BE2C (cell line): ENCODE data around the gene ZSCAN18.

ENCODE experiments used
- DNase-seq: peaks from one replicate; pipeline ENCODE4 v3.0.0-alpha.2; 2020
- H3K27me3 ChIP-seq: fragments of 250-450 bp; sonication (Bioruptor Pico); 2 replicates; pipeline ENCODE4 v1.5.1; 2020; ENCODE audit warnings: mild to moderate bottlenecking
- H3K36me3 ChIP-seq: fragments of 250-450 bp; sonication (Bioruptor Pico); 2 replicates; pipeline ENCODE4 v1.5.1; 2020; ENCODE audit warnings: mild to moderate bottlenecking
- H3K4me1 ChIP-seq: fragments of 250-450 bp; sonication (Bioruptor Pico); 2 replicates; pipeline ENCODE4 v1.5.1; 2020
- H3K4me3 ChIP-seq: 2 replicates; pipeline ENCODE4 v1.5.1; 2011; ENCODE audit warnings: low read depth, low read length
- H3K9me3 ChIP-seq: fragments of 250-450 bp; sonication (Bioruptor Pico); 2 replicates; pipeline ENCODE4 v1.5.1; 2020
- TF ChIP-seq, protein P1 (sequence below): IDR thresholded peaks from 2 replicates; pipeline ENCODE4 v1.5.1; 2012; ENCODE audit warnings: mild to moderate bottlenecking, low read depth, low read length

ZSCAN18 gene

DNA sequence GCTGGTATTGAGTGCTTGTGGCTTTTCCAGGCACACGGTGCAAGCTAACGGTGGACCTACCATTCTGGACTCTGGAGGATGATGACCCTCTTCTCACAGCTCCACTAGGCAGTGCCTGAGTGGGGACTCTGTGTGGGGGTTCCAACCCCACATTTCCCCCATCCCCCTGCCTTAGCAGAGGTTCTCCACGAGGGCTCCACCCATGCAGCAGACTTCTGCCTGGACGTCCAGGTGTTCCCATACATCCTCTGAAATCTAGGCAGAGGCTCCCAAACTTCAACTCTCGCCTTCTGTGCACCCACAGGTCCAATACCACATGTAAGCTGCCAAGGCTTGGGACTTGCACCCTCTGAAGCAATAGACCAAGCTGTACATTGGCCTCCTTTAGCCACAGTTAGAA lies 25.3 kb upstream of the ZSCAN18 start:
- peaks cover 12% of the 10 kb centered on the region for H3K9me3 ChIP-seq

DNA sequence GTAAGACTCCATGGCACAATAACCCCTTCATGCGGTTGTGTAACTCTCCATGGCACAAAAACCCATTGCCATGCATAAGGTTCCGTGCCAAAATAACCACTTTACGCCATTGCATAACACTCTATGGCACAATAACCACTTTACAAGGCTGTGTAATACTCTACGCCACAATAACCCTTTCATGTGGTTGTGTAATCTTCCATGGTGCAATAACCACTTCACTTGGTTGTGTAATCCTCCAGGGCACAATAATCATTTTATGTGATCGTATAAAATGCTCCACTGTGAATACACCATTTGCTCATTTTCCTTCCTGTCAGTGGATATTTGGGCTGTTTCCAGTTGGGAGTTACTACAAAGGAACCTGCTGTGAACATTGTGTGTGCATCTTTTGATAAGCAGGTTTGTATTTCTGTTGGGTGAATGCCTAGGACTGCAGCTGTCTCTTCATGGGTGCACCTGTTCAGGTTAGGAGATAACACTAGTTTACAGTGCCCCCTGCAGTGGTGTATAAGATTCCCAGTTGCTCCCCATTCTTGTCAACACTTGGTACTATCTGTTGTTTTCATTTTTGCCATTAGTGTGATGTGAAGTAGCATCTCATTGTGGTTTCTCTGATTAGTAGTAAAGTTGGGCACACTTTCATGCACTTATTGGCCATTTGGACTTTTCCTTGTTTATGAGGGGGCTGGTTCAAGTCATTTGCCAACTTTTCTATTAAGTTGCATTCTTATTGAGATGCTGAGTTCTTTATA lies 21.1 kb upstream of the ZSCAN18 start:
- Histone ChIP-seq H3K4me1 (no peaks in the 10 kb centered on the region), H3K9me3 (no peaks in the 10 kb centered on the region; the same call in none of the 2 replicates), H3K36me3 (no peaks in the 10 kb centered on the region), H3K4me3 (no peak overlapping the region), H3K27me3 (no peaks in the 10 kb centered on the region)
- DNase-seq = no peak
- TF ChIP-seq, protein P1, sequence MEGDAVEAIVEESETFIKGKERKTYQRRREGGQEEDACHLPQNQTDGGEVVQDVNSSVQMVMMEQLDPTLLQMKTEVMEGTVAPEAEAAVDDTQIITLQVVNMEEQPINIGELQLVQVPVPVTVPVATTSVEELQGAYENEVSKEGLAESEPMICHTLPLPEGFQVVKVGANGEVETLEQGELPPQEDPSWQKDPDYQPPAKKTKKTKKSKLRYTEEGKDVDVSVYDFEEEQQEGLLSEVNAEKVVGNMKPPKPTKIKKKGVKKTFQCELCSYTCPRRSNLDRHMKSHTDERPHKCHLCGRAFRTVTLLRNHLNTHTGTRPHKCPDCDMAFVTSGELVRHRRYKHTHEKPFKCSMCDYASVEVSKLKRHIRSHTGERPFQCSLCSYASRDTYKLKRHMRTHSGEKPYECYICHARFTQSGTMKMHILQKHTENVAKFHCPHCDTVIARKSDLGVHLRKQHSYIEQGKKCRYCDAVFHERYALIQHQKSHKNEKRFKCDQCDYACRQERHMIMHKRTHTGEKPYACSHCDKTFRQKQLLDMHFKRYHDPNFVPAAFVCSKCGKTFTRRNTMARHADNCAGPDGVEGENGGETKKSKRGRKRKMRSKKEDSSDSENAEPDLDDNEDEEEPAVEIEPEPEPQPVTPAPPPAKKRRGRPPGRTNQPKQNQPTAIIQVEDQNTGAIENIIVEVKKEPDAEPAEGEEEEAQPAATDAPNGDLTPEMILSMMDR = no peak

More for the DNA sequence above, 25.3 kb upstream of the ZSCAN18 start:
- DNase-seq = no peak
- Histone ChIP-seq H3K4me1 (no peaks in the 10 kb centered on the region), H3K36me3 (peaks cover 14% of the 10 kb centered on the region), H3K27me3 (no peaks in the 10 kb centered on the region), H3K4me3 (no peak overlapping the region)
- TF ChIP-seq, protein P1 = no peak

DNA sequence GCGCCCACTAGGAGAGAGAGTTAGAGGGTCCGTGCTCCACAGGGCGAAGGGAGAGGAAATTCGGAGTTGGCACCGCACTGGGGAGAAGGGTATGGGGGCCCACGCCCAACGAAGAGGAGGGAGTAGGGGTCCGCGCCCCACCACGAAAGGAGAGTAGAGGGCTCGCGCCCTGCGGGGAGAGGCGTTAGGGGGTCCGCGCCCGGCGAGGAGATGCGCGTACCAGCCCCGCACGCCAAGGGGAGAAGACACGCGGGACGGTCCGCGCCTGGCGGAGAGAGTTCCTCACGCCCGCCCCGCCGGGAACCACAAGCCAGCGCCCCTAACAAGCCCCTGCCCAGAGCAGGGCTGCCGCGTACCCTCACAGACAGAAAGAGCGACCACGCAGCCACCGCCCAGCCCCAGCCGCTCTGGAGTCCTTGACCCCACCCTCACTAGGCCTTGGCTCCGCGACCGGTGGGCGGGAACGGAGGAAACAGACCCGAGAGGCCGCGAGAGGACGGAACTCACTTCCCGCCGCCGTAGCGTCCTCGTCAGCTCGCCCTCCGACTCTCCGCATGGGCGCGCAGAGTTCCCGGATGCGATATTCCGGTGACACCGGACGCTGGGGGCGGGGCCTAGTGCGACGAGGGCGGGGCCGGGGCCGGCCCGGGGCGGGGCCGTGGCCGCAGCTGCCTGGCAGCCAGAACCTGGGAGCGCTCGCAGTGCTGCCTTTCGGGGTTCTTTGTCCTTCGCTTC lies 20.0 kb upstream of the ZSCAN18 start:
- no peaks in the 10 kb centered on the region for H3K4me1 ChIP-seq
- no peaks in the 10 kb centered on the region for H3K36me3 ChIP-seq
- DNase-seq = no peak
- H3K9me3 ChIP-seq = no peaks in the 10 kb centered on the region; the same call in none of the 2 replicates
- TF ChIP-seq, protein P1 = no peak
- H3K4me3 ChIP-seq = no peak overlapping the region
- H3K27me3 ChIP-seq = no peaks in the 10 kb centered on the region

DNA sequence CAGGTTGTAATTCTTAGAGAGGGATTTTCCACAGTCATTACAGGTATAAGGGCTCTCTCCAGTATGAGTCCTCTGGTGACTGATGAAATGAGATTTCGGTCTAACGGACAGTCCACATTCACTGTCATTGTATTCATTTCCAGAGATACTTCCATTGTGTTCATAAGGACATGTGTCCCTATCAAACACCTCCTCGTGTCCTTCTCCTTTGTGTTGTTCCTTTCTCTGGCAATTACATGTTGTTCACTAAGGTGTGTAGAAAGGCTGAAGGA lies 10.5 kb upstream of the ZSCAN18 start:
- H3K27me3 ChIP-seq = no peaks in the 10 kb centered on the region
- H3K4me3 ChIP-seq = no peak overlapping the region
- no peaks in the 10 kb centered on the region for H3K36me3 ChIP-seq
- peaks cover 8% of the 10 kb centered on the region for H3K9me3 ChIP-seq
- no peaks in the 10 kb centered on the region for H3K4me1 ChIP-seq
- TF ChIP-seq, protein P1 = no peak
- DNase-seq = no peak

DNA sequence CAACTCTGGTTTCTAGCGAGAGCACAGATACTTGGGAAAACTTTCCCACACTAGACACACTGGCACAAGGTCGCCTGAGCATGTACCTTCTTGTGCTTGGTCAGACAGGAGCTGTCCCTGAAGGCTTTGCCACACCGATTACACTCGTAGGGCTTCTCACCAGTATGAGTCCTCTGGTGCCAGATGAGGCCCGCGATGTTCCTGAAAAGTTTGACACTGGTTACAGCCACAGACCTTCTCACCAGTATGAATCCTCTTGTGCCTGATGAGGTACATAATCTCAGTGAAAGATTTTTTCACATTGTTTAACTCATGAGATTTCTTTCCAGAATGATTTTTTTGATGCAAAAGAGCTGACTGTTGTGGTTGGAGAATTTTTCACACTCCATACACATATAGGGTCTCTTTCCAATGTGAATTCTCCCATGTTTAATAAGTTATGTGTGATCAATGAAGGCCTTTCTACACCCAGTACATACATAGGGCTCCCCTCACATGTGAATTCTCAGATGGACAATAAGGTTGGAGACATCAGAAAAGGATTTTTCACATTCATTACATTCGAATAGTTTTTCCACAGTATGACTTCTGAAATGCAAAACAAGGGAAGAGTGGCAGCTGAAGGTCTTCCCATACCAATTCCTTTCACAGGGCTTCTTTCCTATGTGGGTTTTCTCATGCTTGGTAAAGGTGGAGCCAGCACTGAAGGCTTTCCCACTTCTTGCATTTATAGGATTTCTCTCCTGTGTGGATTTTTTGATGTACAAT lies 9.9 kb upstream of the ZSCAN18 start:
- H3K27me3 ChIP-seq = no peaks in the 10 kb centered on the region
- peaks cover 12% of the 10 kb centered on the region for H3K9me3 ChIP-seq
- H3K36me3 ChIP-seq = no peaks in the 10 kb centered on the region
- no peaks in the 10 kb centered on the region for H3K4me1 ChIP-seq
- no peak overlapping the region for H3K4me3 ChIP-seq
- TF ChIP-seq, protein P1 = no peak
- no peak for DNase-seq

DNA sequence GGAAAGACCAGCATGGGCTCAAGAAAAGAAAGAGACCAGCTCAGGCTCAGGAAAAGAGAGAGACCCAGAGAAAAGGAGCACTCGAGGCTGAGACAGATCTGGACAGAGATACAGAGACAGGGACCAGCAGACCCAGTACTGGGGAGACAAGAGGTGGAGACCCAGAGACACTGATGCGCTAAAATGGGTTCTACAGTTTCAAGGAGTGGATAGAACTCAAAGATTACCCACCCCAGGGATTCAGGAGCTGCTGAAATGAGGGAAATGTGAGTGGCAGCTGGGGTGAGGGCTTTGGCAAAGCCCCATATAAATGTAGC lies 609 bp upstream of the ZSCAN18 start:
- Histone ChIP-seq H3K27me3 (no peaks in the 10 kb centered on the region), H3K4me3 (peak overlapping the region; percentile 82), H3K36me3 (no peaks in the 10 kb centered on the region), H3K9me3 (peaks cover 13% of the 10 kb centered on the region), H3K4me1 (no peaks in the 10 kb centered on the region)
- no peak for DNase-seq
- TF ChIP-seq, protein P1 = no peak
